Keratinocyte (primary cell): ENCODE data around the gene GINS2. TPM values are rescaled to one million over a fixed set of nuclear protein-coding genes. Genes with fewer than 3 reads are reported as not detected.

ENCODE experiments used
- DNase-seq: peaks from one replicate; pipeline ENCODE4 v3.0.0-alpha.2; 2011; ENCODE audit warnings: low read depth, missing footprints, low spot score
- FAIRE-seq: peaks from 2 replicates; lab custom pipeline; 2011; peaks lifted over from hg19 to GRCh38; lab: Jason Lieb, UNC
- H2AFZ ChIP-seq: 2 replicates; pipeline ENCODE4 v1.6.0; 2012; ENCODE audit warnings: low read length, control low read depth, inconsistent platforms; ENCODE audit not compliant: control insufficient read depth
- H3K27ac ChIP-seq: 2 replicates; pipeline ENCODE4 v1.5.1; 2011; ENCODE audit warnings: low read length; ENCODE audit not compliant: control insufficient read depth, insufficient read depth
- H3K27me3 ChIP-seq: 3 replicates; pipeline ENCODE4 v1.6.0; 2011; ENCODE audit warnings: low read length; ENCODE audit not compliant: control insufficient read depth, insufficient read depth; ENCODE audit errors: extremely low read depth
- H3K36me3 ChIP-seq, 2 experiments: 2 replicates in 1 of 2; 3 replicates in 1 of 2; pipeline ENCODE4 v1.5.1; 2011; ENCODE audit warnings: low read length in 2 of 2, mild to moderate bottlenecking in 1 of 2; ENCODE audit not compliant: control insufficient read depth in 2 of 2, insufficient read depth in 2 of 2; ENCODE audit errors: extremely low read depth in 1 of 2
- H3K4me1 ChIP-seq: 3 replicates; pipeline ENCODE4 v1.5.1; 2011; ENCODE audit warnings: low read length; ENCODE audit not compliant: control insufficient read depth, insufficient read depth; ENCODE audit errors: extremely low read depth
- H3K4me2 ChIP-seq: 3 replicates; pipeline ENCODE4 v1.6.0; 2011; ENCODE audit warnings: low read depth, low read length; ENCODE audit not compliant: control insufficient read depth, insufficient read depth; ENCODE audit errors: extremely low read depth
- H3K4me3 ChIP-seq, 3 experiments: fragments of 200-600 bp in 1 of 3; sonication (generic) in 1 of 3; 2 replicates in 2 of 3; 3 replicates in 1 of 3; pipeline ENCODE4 v1.5.1; 2011 to 2016; ENCODE audit warnings: low read length in 3 of 3, mild to moderate bottlenecking in 3 of 3, control low read depth in 2 of 3, inconsistent platforms in 1 of 3, low read depth in 1 of 3, mixed read lengths in 1 of 3, mixed run types in 1 of 3, moderate library complexity in 1 of 3; ENCODE audit not compliant: control insufficient read depth in 2 of 3, insufficient read depth in 2 of 3; ENCODE audit errors: extremely low read depth in 1 of 3
- H3K79me2 ChIP-seq: 2 replicates; pipeline ENCODE4 v1.6.0; 2012; ENCODE audit warnings: low read length; ENCODE audit not compliant: control insufficient read depth, insufficient read depth
- H3K9ac ChIP-seq: 3 replicates; pipeline ENCODE4 v1.6.0; 2011; ENCODE audit warnings: low read length; ENCODE audit not compliant: control insufficient read depth, insufficient read depth; ENCODE audit errors: extremely low read depth
- H3K9me1 ChIP-seq: 3 replicates; pipeline ENCODE4 v1.6.0; 2011; ENCODE audit warnings: low read length; ENCODE audit not compliant: control insufficient read depth, insufficient read depth; ENCODE audit errors: extremely low read depth
- H3K9me3 ChIP-seq: 2 replicates; pipeline ENCODE4 v1.5.1; 2012; ENCODE audit warnings: low read depth, low read length; ENCODE audit not compliant: control insufficient read depth
- H4K20me1 ChIP-seq: 3 replicates; pipeline ENCODE4 v1.6.0; 2011; ENCODE audit warnings: low read length; ENCODE audit not compliant: control insufficient read depth, insufficient read depth; ENCODE audit errors: extremely low read depth
- EZH2 ChIP-seq: IDR thresholded peaks from one replicate; pipeline ENCODE4 v1.6.1; 2012; ENCODE audit warnings: inconsistent platforms, mild to moderate bottlenecking, low read length, moderate library complexity
- dilution Hi-C: fragments of 300-500 bp; cut with MboI; formaldehyde crosslinking; loops from one replicate; pipeline ENCODE4 v1.7.0; 2020; ENCODE audit warnings: low sequenced_read_pairs; ENCODE audit not compliant: extremely low pct_ligation_motif_present
- polyA plus RNA-seq, 5 experiments: library from polyadenylated mRNA; depleted of rRNA in 3 of 5; stranded (reverse) in 3 of 5; stranded (forward) in 1 of 5; unstranded in 1 of 5; fragments of >200 nt; gene quantifications; 1 replicate in 1 of 5; 2 replicates in 3 of 5; 3 replicates in 1 of 5; pipeline versions ENCODE4 v1.2.1 to v1.2.3, GENCODE V29; 2011 to 2012; ENCODE audit warnings: missing spikeins in 2 of 5, low read depth in 1 of 5, low replicate concordance in 1 of 5
- TF ChIP-seq, protein P1 (sequence below), 3 experiments: IDR thresholded peaks in 1 of 3; conservative IDR thresholded peaks in 1 of 3; optimal IDR thresholded peaks in 1 of 3; 2 replicates in 2 of 3; 3 replicates in 1 of 3; pipeline versions ENCODE3 to v1.5.1; 2011; ENCODE audit warnings: low read length in 3 of 3, mild to moderate bottlenecking in 3 of 3, moderate library complexity in 2 of 3, control low read depth in 1 of 3, inconsistent platforms in 1 of 3; ENCODE audit not compliant: insufficient read depth in 2 of 3; ENCODE audit errors: extremely low read depth in 1 of 3

Gene GINS2
- polyA plus RNA-seq, 1 donor (not counting 4 experiments of a cell fraction or from before 2014, with no cell fraction given) = 11.2 TPM

DNA sequence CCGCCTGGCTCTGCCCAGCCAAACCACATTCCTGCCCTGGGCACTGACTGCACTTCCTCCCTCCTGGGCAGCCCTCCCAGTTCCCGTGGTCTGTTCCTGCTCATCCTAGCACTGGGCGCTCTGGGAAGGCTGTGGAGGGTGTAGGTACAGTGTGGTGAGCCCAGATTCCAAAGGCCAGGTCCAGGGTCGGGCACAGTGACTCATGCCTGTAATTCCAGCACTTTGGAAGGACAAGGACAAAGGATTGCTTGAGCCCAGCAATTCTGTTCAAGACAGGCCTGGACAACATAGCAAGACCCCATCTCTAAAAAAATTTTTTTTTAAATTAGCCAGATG is 31.5 kb upstream of the GINS2 start:
- DNase-seq (peak; percentile 44), FAIRE-seq (peak; percentile 95)
- H3K4me2 ChIP-seq = no peak overlapping the region
- TF ChIP-seq EZH2 = no peak
- TF ChIP-seq, protein P1, sequence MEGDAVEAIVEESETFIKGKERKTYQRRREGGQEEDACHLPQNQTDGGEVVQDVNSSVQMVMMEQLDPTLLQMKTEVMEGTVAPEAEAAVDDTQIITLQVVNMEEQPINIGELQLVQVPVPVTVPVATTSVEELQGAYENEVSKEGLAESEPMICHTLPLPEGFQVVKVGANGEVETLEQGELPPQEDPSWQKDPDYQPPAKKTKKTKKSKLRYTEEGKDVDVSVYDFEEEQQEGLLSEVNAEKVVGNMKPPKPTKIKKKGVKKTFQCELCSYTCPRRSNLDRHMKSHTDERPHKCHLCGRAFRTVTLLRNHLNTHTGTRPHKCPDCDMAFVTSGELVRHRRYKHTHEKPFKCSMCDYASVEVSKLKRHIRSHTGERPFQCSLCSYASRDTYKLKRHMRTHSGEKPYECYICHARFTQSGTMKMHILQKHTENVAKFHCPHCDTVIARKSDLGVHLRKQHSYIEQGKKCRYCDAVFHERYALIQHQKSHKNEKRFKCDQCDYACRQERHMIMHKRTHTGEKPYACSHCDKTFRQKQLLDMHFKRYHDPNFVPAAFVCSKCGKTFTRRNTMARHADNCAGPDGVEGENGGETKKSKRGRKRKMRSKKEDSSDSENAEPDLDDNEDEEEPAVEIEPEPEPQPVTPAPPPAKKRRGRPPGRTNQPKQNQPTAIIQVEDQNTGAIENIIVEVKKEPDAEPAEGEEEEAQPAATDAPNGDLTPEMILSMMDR (optimal IDR thresholded peaks at IDR 0.05 in 1 of 3, IDR thresholded peaks at IDR 0.05 in 1 of 3, conservative IDR thresholded peaks at IDR 0.05 in 1 of 3; ENCODE audit: extremely low read depth in 1 of 3, insufficient read depth in 2 of 3, low read length in 3 of 3) = no peak
- peaks cover 53% of the 10 kb centered on the region for H4K20me1 ChIP-seq
- no peak overlapping the region for H3K9ac ChIP-seq
- peaks cover 77% of the 10 kb centered on the region for H3K4me1 ChIP-seq
- H3K27me3 ChIP-seq = no peaks in the 10 kb centered on the region
- peaks cover 7% of the 10 kb centered on the region for H3K9me1 ChIP-seq
- H3K4me3 ChIP-seq = no peak overlapping the region
- H2AFZ ChIP-seq = no peak overlapping the region
- peaks cover 7 to 47% of the 10 kb centered on the region in 2 experiments for H3K36me3 ChIP-seq
- peaks cover 43% of the 10 kb centered on the region for H3K79me2 ChIP-seq
- dilution Hi-C loops = no loop called here
- H3K9me3 ChIP-seq = no peaks in the 10 kb centered on the region
- peak overlapping the region; percentile 40 for H3K27ac ChIP-seq

- Histone ChIP-seq H2AFZ (no peak overlapping the region), H3K9me1 (peaks cover 7% of the 10 kb centered on the region), H3K4me3 (no peak overlapping the region), H3K9me3 (no peaks in the 10 kb centered on the region), H3K36me3 (peaks cover 3 to 48% of the 10 kb centered on the region in 2 experiments), H3K4me2 (no peak overlapping the region), H3K27ac (peak overlapping the region; percentile 40), H4K20me1 (peaks cover 52% of the 10 kb centered on the region), H3K9ac (no peak overlapping the region), H3K79me2 (peaks cover 43% of the 10 kb centered on the region), H3K27me3 (no peaks in the 10 kb centered on the region), H3K4me1 (peaks cover 80% of the 10 kb centered on the region)
- DNase-seq = no peak
- no peak for TF ChIP-seq EZH2
- TF ChIP-seq, protein P1 (optimal IDR thresholded peaks at IDR 0.05 in 1 of 3, IDR thresholded peaks at IDR 0.05 in 1 of 3, conservative IDR thresholded peaks at IDR 0.05 in 1 of 3; ENCODE audit: extremely low read depth in 1 of 3, insufficient read depth in 2 of 3, low read length in 3 of 3) = no peak
- dilution Hi-C loops = no loop called here
- FAIRE-seq = no peak
Observed at GRCh38 chr16:85719605-85720301, 31.0 kb upstream of the GINS2 start.
